OCI-LY7 (cell line): Measurements from ENCODE around the gene HMG20A.

ENCODE experiments used
- EZH2phosphoT487 ChIP-seq: fragments of 200-600 bp; sonication (generic); IDR thresholded peaks from 2 replicates; pipeline ENCODE4 v1.6.1; 2018; ENCODE audit warnings: low read depth, borderline replicate concordance, mild to moderate bottlenecking, mixed run types, antibody characterized with exemption, low read length, moderate library complexity, mixed read lengths
- TF ChIP-seq, protein P1 (sequence below): fragments of 200-600 bp; sonication (generic); conservative IDR thresholded peaks from 2 replicates; pipeline ENCODE4 v1.5.1; 2014; ENCODE audit warnings: mild to moderate bottlenecking, antibody characterized with exemption, low read length, moderate library complexity, mixed read lengths

DNA sequence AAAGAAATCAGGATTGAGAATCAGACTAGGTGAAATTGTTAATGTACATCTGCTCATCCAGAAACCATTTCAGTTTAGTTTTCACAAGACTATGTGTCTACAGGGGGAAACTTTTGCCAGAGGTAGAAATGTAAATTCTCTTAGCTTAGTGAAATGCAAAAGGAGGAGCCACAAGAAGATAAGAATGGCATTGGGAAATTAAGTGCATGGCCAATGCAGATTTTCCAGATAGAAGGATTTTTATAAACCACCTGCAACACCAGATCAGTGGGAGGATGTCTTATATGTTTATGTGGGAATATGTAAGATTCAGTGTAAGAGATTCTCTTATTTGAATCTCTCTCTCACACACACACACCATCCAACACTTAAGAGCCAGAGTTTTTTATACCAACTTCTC is 67.2 kb downstream of the HMG20A start:
- TF ChIP-seq, protein P1, sequence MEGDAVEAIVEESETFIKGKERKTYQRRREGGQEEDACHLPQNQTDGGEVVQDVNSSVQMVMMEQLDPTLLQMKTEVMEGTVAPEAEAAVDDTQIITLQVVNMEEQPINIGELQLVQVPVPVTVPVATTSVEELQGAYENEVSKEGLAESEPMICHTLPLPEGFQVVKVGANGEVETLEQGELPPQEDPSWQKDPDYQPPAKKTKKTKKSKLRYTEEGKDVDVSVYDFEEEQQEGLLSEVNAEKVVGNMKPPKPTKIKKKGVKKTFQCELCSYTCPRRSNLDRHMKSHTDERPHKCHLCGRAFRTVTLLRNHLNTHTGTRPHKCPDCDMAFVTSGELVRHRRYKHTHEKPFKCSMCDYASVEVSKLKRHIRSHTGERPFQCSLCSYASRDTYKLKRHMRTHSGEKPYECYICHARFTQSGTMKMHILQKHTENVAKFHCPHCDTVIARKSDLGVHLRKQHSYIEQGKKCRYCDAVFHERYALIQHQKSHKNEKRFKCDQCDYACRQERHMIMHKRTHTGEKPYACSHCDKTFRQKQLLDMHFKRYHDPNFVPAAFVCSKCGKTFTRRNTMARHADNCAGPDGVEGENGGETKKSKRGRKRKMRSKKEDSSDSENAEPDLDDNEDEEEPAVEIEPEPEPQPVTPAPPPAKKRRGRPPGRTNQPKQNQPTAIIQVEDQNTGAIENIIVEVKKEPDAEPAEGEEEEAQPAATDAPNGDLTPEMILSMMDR: no peak
- TF ChIP-seq EZH2phosphoT487: no peak
